Ishikawa (cell line): Measurements from ENCODE around the gene CBY3.

Experiments
- CEBPB ChIP-seq: IDR thresholded peaks from 2 replicates; pipeline ENCODE4 v1.6.1; 2012
- CREB1 ChIP-seq: IDR thresholded peaks from 2 replicates; pipeline ENCODE4 v1.6.1; 2012; ENCODE audit warnings: low read depth
- EGR1 ChIP-seq: IDR thresholded peaks from 2 replicates; pipeline ENCODE4 v1.6.1; 2012
- EP300 ChIP-seq: IDR thresholded peaks from 2 replicates; pipeline ENCODE4 v1.6.1; 2012; ENCODE audit warnings: borderline replicate concordance
- FOXM1 ChIP-seq: IDR thresholded peaks from 2 replicates; pipeline ENCODE4 v1.6.1; 2012; ENCODE audit warnings: low read depth, borderline replicate concordance
- MAX ChIP-seq: IDR thresholded peaks from 2 replicates; pipeline ENCODE4 v1.6.1; 2012
- NFIC ChIP-seq: IDR thresholded peaks from 2 replicates; pipeline ENCODE4 v1.6.1; 2012
- RAD21 ChIP-seq: IDR thresholded peaks from 2 replicates; pipeline ENCODE4 v1.6.1; 2012; ENCODE audit warnings: low read depth
- TAF1 ChIP-seq: IDR thresholded peaks from 2 replicates; pipeline ENCODE4 v1.6.1; 2012; ENCODE audit warnings: low read depth, mild to moderate bottlenecking
- TCF12 ChIP-seq: IDR thresholded peaks from 2 replicates; pipeline ENCODE4 v1.6.1; 2012; ENCODE audit warnings: low read depth
- TEAD4 ChIP-seq: IDR thresholded peaks from 2 replicates; pipeline ENCODE4 v1.6.1; 2012
- USF1 ChIP-seq: IDR thresholded peaks from 2 replicates; pipeline ENCODE4 v1.6.1; 2012
- YY1 ChIP-seq: IDR thresholded peaks from 2 replicates; pipeline ENCODE4 v1.6.1; 2012; ENCODE audit warnings: low read depth
- ZBTB7A ChIP-seq: IDR thresholded peaks from 2 replicates; pipeline ENCODE4 v1.6.1; 2012; ENCODE audit warnings: low read depth
- TF ChIP-seq, protein P1 (sequence below): IDR thresholded peaks from 2 replicates; pipeline ENCODE4 v1.6.1; 2012; ENCODE audit warnings: low read depth, mild to moderate bottlenecking

Gene CBY3

DNA sequence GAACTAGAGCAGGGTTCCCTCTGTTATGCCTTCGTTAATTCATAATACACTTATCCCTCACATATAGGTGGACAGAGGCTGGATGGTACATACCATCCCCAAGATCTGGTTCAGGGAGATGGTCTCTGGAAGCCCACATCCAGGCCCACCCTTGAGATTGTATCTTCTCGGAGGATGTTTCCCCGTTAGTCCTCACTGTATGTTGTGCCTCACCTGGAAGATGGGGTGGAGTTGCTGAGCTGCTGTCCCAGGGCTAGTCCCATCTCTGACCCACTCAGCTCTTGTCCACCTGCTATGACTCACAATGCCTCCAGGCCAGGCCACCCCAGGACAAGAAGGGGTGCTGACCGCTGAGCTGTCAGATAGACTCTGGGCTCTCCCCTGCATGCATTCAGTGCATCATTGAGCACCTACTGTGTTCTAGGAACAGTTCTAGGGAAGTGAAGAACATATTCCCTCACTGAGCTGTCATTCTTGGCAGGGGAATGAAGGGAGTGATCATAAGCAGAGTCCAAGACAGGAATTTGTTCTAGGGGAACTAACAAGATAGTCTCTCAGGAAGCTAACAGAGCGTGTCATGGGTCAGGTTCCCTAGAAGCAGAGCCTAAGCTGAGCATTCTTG, at the start of gene CBY3:
CBY3 (minus strand) TSS at position 255 of the 622 bp plus-strand sequence; CDS start at position 139, 116 bp downstream.
- TF ChIP-seq EGR1 (no peak), MAX (no peak), USF1 (no peak), EP300 (no peak), TAF1 (no peak)
- TF ChIP-seq, protein P1, sequence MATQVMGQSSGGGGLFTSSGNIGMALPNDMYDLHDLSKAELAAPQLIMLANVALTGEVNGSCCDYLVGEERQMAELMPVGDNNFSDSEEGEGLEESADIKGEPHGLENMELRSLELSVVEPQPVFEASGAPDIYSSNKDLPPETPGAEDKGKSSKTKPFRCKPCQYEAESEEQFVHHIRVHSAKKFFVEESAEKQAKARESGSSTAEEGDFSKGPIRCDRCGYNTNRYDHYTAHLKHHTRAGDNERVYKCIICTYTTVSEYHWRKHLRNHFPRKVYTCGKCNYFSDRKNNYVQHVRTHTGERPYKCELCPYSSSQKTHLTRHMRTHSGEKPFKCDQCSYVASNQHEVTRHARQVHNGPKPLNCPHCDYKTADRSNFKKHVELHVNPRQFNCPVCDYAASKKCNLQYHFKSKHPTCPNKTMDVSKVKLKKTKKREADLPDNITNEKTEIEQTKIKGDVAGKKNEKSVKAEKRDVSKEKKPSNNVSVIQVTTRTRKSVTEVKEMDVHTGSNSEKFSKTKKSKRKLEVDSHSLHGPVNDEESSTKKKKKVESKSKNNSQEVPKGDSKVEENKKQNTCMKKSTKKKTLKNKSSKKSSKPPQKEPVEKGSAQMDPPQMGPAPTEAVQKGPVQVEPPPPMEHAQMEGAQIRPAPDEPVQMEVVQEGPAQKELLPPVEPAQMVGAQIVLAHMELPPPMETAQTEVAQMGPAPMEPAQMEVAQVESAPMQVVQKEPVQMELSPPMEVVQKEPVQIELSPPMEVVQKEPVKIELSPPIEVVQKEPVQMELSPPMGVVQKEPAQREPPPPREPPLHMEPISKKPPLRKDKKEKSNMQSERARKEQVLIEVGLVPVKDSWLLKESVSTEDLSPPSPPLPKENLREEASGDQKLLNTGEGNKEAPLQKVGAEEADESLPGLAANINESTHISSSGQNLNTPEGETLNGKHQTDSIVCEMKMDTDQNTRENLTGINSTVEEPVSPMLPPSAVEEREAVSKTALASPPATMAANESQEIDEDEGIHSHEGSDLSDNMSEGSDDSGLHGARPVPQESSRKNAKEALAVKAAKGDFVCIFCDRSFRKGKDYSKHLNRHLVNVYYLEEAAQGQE: no peak

DNA sequence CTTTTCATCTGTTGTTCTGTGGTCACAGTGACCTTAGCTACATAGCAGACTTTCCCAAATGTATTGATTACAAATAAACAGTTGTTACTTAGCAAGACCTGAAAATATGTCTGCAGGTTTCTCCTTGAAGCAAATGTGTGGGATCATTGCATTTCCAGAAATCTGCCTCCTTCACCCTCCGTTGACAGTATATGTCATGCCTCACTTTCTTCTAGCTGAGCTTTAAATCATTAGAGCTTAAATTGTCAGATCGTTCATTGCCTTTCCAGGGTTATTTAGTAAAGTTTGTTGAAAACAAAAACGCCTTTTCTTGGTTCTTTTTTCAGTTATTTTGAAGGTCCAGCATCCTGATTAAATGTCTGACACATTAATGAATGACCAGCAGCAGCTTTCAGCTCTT, 49.5 kb upstream of the CBY3 start:
- TF ChIP-seq TCF12 (no peak), RAD21 (no peak), USF1 (no peak), NFIC (no peak)
- TF ChIP-seq, protein P1: no peak

DNA sequence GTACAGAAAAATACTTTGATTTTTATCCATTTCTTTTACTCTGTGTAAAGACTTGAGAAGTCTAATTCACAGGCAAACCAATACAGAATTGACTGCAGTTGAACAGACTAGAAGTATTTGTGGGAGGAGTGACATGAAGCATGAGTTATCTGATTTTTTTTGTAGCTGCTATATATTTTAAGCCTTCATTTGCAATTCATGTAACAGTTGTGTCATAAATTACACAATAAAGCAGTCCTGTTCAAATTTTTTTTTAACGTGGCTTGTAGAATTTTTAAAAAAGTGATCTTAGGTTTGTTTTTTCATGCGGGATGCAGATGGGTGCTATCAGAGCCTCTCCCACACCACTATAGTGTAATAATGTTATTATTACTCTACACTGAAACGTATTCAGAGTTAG, 48.9 kb upstream of the CBY3 start:
- TF ChIP-seq EGR1 (no peak), RAD21 (no peak), TCF12 (no peak), USF1 (no peak)

DNA sequence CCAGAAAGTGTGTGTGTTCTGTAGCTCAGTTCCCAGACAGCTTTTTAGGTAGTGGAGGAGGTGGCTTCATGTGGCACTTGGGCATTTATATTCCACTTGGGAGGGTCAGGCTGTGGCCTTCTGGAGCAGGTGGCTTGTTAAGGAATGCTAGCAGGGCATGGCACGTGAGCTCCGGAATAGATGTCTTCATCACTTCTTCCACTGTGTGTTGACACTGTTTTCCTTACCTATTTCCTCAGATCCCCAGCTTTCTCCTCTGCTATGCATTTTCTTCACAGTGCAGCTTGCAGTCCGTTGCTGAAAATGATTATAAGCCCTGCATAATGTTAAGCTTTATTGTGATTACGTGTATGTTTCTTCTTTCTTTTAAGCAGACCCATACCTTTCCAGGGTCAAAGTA, 48.5 kb upstream of the CBY3 start:
- no peak for TF ChIP-seq FOXM1
- TF ChIP-seq TAF1: no peak
- TF ChIP-seq, protein P1: no peak
- TF ChIP-seq EGR1: no peak
- no peak for TF ChIP-seq TCF12
- no peak for TF ChIP-seq ZBTB7A
- TF ChIP-seq TEAD4: no peak
- TF ChIP-seq EP300: no peak
- TF ChIP-seq USF1: no peak
- TF ChIP-seq YY1: no peak
- TF ChIP-seq CEBPB: no peak
- TF ChIP-seq RAD21: no peak
- no peak for TF ChIP-seq MAX
- no peak for TF ChIP-seq CREB1
- no peak for TF ChIP-seq NFIC
